Measurements from ENCODE around the gene MACROD2. TPM values are rescaled to one million over a fixed set of nuclear protein-coding genes. Genes with fewer than 3 reads are reported as not detected.

Gene MACROD2
- total and polyA plus RNA-seq, 2 experiments from 2014 or later = 2.8 to 4.3 TPM

GRCh38 chr20:15922556-15922955, 1927.2 kb downstream of the MACROD2 start:
- Histone ChIP-seq H2AFZ (no peak overlapping the region), H3K4me3 (no peak overlapping the region), H3K9me2 (ENCODE audit: insufficient read depth) (0 out of 2 replicates have a peak, but pooled peaks cover 3% of the 10 kb centered on the region), H3K27ac (ENCODE audit: low read depth) (no peak overlapping the region), H3K36me3 (ENCODE audit: insufficient read depth) (no peaks in the 10 kb centered on the region), H3K4me1 (ENCODE audit: insufficient read depth) (no peaks in the 10 kb centered on the region), H3F3A (replicated peaks; ENCODE audit: low read depth) (no peaks in the 10 kb centered on the region), H4K20me1 (replicated peaks; ENCODE audit: insufficient read depth) (no peaks in the 10 kb centered on the region), H3K79me2 (replicated peaks; ENCODE audit: insufficient read depth) (no peaks in the 10 kb centered on the region), H3K27me3 (ENCODE audit: insufficient read depth) (no peaks in the 10 kb centered on the region), H3K4me2 (no peak overlapping the region)
- H3K36me3 Mint-ChIP-seq (ENCODE audit: low read depth) = no peaks in the 10 kb centered on the region
- DNase-seq (ENCODE audit: low spot score) = no peak
- H3K4me1 Mint-ChIP-seq = peaks cover 8% of the 10 kb centered on the region; the same call in 2 of the 3 replicates
- no peaks in the 10 kb centered on the region for H3K9me3 Mint-ChIP-seq
- TF ChIP-seq ZNF331 (CRISPR knock-in tag; IDR thresholded peaks at IDR 0.05; ENCODE audit: low read depth) (no peak), EZH2 (IDR thresholded peaks at IDR 0.05; ENCODE audit: low read depth, unreplicated experiment) (no peak), ZNF114 (CRISPR knock-in tag; IDR thresholded peaks at IDR 0.05) (no peak), CREB1 (CRISPR knock-in tag; IDR thresholded peaks at IDR 0.05; ENCODE audit: low read depth) (no peak), NANOG (IDR thresholded peaks at IDR 0.05; ENCODE audit: borderline replicate concordance) (no peak), EZH2phosphoT487 (IDR thresholded peaks at IDR 0.05; ENCODE audit: unreplicated experiment) (no peak), JUNB (IDR thresholded peaks at IDR 0.05; ENCODE audit: unreplicated experiment) (no peak), STAT1 (IDR thresholded peaks at IDR 0.05; ENCODE audit: unreplicated experiment) (no peak), ETS1 (IDR thresholded peaks at IDR 0.05) (no peak)
- TF ChIP-seq, protein P1, sequence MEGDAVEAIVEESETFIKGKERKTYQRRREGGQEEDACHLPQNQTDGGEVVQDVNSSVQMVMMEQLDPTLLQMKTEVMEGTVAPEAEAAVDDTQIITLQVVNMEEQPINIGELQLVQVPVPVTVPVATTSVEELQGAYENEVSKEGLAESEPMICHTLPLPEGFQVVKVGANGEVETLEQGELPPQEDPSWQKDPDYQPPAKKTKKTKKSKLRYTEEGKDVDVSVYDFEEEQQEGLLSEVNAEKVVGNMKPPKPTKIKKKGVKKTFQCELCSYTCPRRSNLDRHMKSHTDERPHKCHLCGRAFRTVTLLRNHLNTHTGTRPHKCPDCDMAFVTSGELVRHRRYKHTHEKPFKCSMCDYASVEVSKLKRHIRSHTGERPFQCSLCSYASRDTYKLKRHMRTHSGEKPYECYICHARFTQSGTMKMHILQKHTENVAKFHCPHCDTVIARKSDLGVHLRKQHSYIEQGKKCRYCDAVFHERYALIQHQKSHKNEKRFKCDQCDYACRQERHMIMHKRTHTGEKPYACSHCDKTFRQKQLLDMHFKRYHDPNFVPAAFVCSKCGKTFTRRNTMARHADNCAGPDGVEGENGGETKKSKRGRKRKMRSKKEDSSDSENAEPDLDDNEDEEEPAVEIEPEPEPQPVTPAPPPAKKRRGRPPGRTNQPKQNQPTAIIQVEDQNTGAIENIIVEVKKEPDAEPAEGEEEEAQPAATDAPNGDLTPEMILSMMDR (conservative IDR thresholded peaks at IDR 0.05; ENCODE audit: low read depth in 2 of 2) = no peak
- TF ChIP-seq, protein P2, sequence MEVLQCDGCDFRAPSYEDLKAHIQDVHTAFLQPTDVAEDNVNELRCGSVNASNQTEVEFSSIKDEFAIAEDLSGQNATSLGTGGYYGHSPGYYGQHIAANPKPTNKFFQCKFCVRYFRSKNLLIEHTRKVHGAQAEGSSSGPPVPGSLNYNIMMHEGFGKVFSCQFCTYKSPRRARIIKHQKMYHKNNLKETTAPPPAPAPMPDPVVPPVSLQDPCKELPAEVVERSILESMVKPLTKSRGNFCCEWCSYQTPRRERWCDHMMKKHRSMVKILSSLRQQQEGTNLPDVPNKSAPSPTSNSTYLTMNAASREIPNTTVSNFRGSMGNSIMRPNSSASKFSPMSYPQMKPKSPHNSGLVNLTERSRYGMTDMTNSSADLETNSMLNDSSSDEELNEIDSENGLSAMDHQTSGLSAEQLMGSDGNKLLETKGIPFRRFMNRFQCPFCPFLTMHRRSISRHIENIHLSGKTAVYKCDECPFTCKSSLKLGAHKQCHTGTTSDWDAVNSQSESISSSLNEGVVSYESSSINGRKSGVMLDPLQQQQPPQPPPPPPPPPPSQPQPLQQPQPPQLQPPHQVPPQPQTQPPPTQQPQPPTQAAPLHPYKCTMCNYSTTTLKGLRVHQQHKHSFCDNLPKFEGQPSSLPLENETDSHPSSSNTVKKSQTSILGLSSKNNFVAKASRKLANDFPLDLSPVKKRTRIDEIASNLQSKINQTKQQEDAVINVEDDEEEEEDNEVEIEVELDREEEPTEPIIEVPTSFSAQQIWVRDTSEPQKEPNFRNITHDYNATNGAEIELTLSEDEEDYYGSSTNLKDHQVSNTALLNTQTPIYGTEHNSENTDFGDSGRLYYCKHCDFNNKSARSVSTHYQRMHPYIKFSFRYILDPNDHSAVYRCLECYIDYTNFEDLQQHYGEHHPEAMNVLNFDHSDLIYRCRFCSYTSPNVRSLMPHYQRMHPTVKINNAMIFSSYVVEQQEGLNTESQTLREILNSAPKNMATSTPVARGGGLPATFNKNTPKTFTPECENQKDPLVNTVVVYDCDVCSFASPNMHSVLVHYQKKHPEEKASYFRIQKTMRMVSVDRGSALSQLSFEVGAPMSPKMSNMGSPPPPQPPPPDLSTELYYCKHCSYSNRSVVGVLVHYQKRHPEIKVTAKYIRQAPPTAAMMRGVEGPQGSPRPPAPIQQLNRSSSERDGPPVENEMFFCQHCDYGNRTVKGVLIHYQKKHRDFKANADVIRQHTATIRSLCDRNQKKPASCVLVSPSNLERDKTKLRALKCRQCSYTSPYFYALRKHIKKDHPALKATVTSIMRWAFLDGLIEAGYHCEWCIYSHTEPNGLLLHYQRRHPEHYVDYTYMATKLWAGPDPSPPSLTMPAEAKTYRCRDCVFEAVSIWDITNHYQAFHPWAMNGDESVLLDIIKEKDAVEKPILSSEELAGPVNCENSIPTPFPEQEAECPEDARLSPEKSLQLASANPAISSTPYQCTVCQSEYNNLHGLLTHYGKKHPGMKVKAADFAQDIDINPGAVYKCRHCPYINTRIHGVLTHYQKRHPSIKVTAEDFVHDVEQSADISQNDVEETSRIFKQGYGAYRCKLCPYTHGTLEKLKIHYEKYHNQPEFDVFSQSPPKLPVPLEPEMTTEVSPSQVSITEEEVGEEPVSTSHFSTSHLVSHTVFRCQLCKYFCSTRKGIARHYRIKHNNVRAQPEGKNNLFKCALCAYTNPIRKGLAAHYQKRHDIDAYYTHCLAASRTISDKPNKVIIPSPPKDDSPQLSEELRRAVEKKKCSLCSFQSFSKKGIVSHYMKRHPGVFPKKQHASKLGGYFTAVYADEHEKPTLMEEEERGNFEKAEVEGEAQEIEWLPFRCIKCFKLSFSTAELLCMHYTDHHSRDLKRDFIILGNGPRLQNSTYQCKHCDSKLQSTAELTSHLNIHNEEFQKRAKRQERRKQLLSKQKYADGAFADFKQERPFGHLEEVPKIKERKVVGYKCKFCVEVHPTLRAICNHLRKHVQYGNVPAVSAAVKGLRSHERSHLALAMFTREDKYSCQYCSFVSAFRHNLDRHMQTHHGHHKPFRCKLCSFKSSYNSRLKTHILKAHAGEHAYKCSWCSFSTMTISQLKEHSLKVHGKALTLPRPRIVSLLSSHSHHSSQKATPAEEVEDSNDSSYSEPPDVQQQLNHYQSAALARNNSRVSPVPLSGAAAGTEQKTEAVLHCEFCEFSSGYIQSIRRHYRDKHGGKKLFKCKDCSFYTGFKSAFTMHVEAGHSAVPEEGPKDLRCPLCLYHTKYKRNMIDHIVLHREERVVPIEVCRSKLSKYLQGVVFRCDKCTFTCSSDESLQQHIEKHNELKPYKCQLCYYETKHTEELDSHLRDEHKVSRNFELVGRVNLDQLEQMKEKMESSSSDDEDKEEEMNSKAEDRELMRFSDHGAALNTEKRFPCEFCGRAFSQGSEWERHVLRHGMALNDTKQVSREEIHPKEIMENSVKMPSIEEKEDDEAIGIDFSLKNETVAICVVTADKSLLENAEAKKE (CRISPR knock-in tag; IDR thresholded peaks at IDR 0.05) = no peak
- TF ChIP-seq, protein P3, sequence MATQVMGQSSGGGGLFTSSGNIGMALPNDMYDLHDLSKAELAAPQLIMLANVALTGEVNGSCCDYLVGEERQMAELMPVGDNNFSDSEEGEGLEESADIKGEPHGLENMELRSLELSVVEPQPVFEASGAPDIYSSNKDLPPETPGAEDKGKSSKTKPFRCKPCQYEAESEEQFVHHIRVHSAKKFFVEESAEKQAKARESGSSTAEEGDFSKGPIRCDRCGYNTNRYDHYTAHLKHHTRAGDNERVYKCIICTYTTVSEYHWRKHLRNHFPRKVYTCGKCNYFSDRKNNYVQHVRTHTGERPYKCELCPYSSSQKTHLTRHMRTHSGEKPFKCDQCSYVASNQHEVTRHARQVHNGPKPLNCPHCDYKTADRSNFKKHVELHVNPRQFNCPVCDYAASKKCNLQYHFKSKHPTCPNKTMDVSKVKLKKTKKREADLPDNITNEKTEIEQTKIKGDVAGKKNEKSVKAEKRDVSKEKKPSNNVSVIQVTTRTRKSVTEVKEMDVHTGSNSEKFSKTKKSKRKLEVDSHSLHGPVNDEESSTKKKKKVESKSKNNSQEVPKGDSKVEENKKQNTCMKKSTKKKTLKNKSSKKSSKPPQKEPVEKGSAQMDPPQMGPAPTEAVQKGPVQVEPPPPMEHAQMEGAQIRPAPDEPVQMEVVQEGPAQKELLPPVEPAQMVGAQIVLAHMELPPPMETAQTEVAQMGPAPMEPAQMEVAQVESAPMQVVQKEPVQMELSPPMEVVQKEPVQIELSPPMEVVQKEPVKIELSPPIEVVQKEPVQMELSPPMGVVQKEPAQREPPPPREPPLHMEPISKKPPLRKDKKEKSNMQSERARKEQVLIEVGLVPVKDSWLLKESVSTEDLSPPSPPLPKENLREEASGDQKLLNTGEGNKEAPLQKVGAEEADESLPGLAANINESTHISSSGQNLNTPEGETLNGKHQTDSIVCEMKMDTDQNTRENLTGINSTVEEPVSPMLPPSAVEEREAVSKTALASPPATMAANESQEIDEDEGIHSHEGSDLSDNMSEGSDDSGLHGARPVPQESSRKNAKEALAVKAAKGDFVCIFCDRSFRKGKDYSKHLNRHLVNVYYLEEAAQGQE (IDR thresholded peaks at IDR 0.05; ENCODE audit: unreplicated experiment) = no peak
- H3K27ac Mint-ChIP-seq = no peak overlapping the region
- H3K27me3 Mint-ChIP-seq (ENCODE audit: insufficient read depth, low read depth, poor library complexity) = no peaks in the 10 kb centered on the region
- no peak for ATAC-seq
- no peak overlapping the region for H3K4me3 Mint-ChIP-seq

Measured in GM23338 (cell line).